Mucosa of stomach (tissue), 1 donor: ENCODE data around the gene LYPD1.

Source experiments
- H3K27me3 ChIP-seq: one replicate; pipeline ENCODE4 v1.7.0; 2013; ENCODE audit warnings: mild to moderate bottlenecking, low read length; ENCODE audit not compliant: control insufficient read depth, insufficient read depth
- H3K36me3 ChIP-seq: one replicate; pipeline ENCODE4 v1.7.0; 2013; ENCODE audit warnings: low read length; ENCODE audit not compliant: control insufficient read depth, insufficient read depth
- H3K4me1 ChIP-seq: one replicate; pipeline ENCODE4 v1.7.0; 2013; ENCODE audit warnings: mild to moderate bottlenecking, low read length; ENCODE audit not compliant: control insufficient read depth, insufficient read depth
- H3K4me3 ChIP-seq: one replicate; pipeline ENCODE4 v1.7.0; 2013; ENCODE audit warnings: low read length
- H3K9ac ChIP-seq: one replicate; pipeline ENCODE4 v1.7.0; 2013; ENCODE audit warnings: mild to moderate bottlenecking, low read length, moderate library complexity
- H3K9me3 ChIP-seq: one replicate; pipeline ENCODE4 v1.7.0; 2013; ENCODE audit warnings: mild to moderate bottlenecking, low read length, moderate library complexity; ENCODE audit not compliant: control insufficient read depth
- donor health status: Pancreatic carcinoma.

The LYPD1 gene

GRCh38 chr2:132681766-132682165 lies 11.8 kb upstream of the LYPD1 start:
- Histone ChIP-seq H3K9ac (no peak overlapping the region), H3K36me3 (no peaks in the 10 kb centered on the region), H3K4me3 (no peak overlapping the region), H3K9me3 (no peaks in the 10 kb centered on the region), H3K4me1 (no peaks in the 10 kb centered on the region), H3K27me3 (no peaks in the 10 kb centered on the region)

GRCh38 chr2:132680544-132680943 lies 10.5 kb upstream of the LYPD1 start:
- H3K4me3 ChIP-seq = no peak overlapping the region
- H3K27me3 ChIP-seq = no peaks in the 10 kb centered on the region
- H3K36me3 ChIP-seq = no peaks in the 10 kb centered on the region
- no peaks in the 10 kb centered on the region for H3K9me3 ChIP-seq
- H3K4me1 ChIP-seq = no peaks in the 10 kb centered on the region
- H3K9ac ChIP-seq = no peak overlapping the region

DNA sequence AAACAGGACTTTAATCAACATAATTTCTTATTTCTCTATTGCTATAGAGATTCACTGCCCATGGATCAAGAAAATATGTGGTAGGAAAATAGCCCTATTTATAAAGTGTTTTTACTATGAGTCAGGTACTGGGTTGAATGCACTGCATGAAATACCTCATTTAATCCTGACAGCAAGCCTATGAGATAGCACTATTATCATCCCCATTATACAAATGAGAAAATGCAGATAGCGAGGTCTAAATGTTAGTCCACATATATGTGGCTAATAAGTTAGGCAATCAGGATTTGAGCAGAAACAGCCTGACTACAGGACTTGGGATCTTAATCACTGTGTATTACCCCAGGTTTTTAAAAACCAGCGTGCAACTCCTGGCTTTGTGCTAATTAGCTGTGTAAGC lies 8.5 kb upstream of the LYPD1 start:
- H3K4me1 ChIP-seq = no peaks in the 10 kb centered on the region
- H3K4me3 ChIP-seq = no peak overlapping the region
- H3K9me3 ChIP-seq = no peaks in the 10 kb centered on the region
- no peak overlapping the region for H3K9ac ChIP-seq
- H3K36me3 ChIP-seq = no peaks in the 10 kb centered on the region
- H3K27me3 ChIP-seq = peaks cover 4% of the 10 kb centered on the region

DNA sequence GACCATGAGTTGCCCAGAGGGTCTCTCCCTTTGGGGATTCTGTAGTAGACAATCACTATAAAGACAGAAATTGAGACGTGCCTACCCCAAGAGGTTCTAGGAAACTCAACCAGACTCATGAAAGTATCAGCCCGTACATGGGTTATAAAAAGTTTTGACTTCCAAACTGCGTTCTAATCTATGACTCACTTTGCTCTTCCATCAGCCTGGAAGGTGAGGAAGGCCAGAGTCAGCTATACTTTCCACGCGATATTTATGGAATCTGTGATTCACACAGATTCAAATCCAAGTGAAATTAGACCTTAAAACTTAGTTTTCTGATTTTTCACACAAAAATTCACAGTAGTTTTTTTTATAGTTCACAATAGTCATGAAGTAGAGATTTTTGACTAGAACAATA lies 7.7 kb upstream of the LYPD1 start:
- no peaks in the 10 kb centered on the region for H3K4me1 ChIP-seq
- H3K9me3 ChIP-seq = no peaks in the 10 kb centered on the region
- H3K9ac ChIP-seq = no peak overlapping the region
- no peaks in the 10 kb centered on the region for H3K36me3 ChIP-seq
- H3K4me3 ChIP-seq = no peak overlapping the region
- H3K27me3 ChIP-seq = peaks cover 4% of the 10 kb centered on the region

GRCh38 chr2:132676999-132677398 lies 7.0 kb upstream of the LYPD1 start:
- no peak overlapping the region for H3K9ac ChIP-seq
- no peak overlapping the region for H3K4me3 ChIP-seq
- H3K9me3 ChIP-seq = no peaks in the 10 kb centered on the region
- H3K36me3 ChIP-seq = no peaks in the 10 kb centered on the region
- H3K4me1 ChIP-seq = no peaks in the 10 kb centered on the region
- peaks cover 4% of the 10 kb centered on the region for H3K27me3 ChIP-seq

GRCh38 chr2:132671151-132671835 lies 1.3 kb upstream of the LYPD1 start:
- H3K9me3 ChIP-seq = no peaks in the 10 kb centered on the region
- H3K9ac ChIP-seq = no peak overlapping the region
- no peaks in the 10 kb centered on the region for H3K36me3 ChIP-seq
- peaks cover 17% of the 10 kb centered on the region for H3K4me1 ChIP-seq
- no peak overlapping the region for H3K4me3 ChIP-seq
- H3K27me3 ChIP-seq = peaks cover 52% of the 10 kb centered on the region

DNA sequence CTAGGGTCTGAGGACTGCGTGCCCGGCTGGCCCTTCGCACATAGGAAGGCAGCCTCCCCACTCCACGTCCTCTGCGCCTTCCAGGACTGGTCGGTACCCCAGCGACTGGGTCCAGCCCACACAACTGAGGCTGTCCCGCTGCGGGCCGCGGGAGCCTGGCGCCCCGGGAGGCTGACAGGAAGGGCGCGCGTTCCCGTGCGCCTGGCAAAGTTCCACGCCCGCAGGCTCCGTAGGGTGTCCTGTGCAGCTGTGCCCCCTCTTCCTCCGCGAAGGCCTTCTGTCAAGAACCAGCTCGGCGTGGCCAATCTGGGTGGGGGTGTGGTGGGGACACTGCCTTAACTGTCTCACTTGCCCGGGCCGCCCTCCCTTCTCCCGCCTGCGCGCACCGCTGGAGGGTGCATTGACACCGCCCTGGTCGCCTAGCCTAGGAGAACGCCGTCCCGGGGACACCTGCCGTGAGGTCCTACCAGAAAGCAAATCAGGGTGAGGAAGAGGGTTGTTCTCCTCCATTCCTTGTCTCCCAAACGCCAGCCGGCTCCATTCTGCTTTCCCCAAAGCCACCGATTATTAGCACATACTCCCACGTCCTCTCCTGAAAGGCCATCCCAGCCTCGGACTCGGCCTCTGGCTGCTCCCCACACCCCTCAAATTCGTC lies 618 bp upstream of the LYPD1 start:
- H3K9me3 ChIP-seq = no peaks in the 10 kb centered on the region
- peaks cover 52% of the 10 kb centered on the region for H3K27me3 ChIP-seq
- no peak overlapping the region for H3K9ac ChIP-seq
- H3K4me1 ChIP-seq = peaks cover 17% of the 10 kb centered on the region
- no peaks in the 10 kb centered on the region for H3K36me3 ChIP-seq
- peak overlapping the region; percentile 19 for H3K4me3 ChIP-seq

- Histone ChIP-seq H3K9ac (no peak overlapping the region), H3K36me3 (no peaks in the 10 kb centered on the region), H3K4me3 (peak overlapping the region; percentile 6), H3K27me3 (peaks cover 48% of the 10 kb centered on the region), H3K4me1 (peaks cover 17% of the 10 kb centered on the region), H3K9me3 (no peaks in the 10 kb centered on the region)
Measured at GRCh38 chr2:132668987-132669907, 758 bp downstream of the LYPD1 start.

DNA sequence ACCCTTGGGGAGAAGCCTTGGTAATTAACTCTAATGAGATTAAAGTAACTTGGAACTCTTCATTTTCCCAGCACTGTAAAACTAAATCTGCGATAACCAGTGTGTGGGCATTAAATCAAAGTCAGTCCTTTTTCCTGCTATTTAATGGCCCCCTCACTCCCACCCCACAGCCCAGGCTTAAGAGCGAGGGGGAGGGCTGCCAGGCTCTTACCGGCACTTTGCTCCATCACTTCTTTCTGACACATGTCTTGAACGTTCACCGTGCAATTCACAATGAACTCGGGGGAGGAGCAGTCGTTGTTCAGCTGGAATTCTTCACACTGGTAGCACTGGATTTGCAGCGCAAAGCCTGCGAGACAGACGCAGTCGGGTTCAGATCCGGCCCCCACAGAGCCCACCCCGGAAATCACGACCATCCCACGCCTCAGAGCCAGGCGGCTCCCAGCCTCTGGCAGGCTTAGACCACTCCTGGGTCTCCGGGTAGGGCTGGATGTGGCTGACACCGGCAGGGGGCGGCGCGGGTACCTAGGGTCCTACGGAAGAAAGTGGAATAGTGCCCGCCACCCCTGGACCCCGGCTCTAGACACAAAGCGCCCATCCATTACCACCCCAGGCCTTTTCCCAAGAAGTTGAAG lies 1.7 kb downstream of the LYPD1 start:
- no peaks in the 10 kb centered on the region for H3K36me3 ChIP-seq
- H3K4me3 ChIP-seq = no peak overlapping the region
- no peak overlapping the region for H3K9ac ChIP-seq
- H3K4me1 ChIP-seq = peaks cover 17% of the 10 kb centered on the region
- H3K9me3 ChIP-seq = no peaks in the 10 kb centered on the region
- H3K27me3 ChIP-seq = peaks cover 48% of the 10 kb centered on the region

DNA sequence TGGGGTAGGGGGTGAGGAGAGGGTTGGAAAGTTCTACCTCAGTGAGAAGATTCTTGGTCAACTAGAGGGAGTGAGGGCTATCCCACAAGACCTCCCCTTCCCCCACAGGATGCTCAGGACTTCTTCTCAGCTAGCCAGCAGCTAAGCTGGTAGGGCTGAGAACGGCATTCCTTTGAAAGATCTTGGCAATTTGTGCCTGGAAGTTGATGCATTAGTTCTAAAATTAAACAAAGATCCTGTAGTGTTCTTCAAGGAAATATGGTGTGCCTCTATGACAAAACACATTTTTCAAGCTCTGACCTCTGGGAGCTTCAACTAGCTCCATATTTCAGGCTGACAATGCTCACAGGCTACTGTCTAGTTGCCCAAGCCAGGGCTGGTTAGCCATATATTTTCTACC lies 2.3 kb downstream of the LYPD1 start:
- no peaks in the 10 kb centered on the region for H3K9me3 ChIP-seq
- H3K9ac ChIP-seq = no peak overlapping the region
- H3K4me3 ChIP-seq = no peak overlapping the region
- peaks cover 17% of the 10 kb centered on the region for H3K4me1 ChIP-seq
- no peaks in the 10 kb centered on the region for H3K36me3 ChIP-seq
- H3K27me3 ChIP-seq = peaks cover 48% of the 10 kb centered on the region

- no peaks in the 10 kb centered on the region for H3K9me3 ChIP-seq
- peaks cover 10% of the 10 kb centered on the region for H3K4me1 ChIP-seq
- no peak overlapping the region for H3K4me3 ChIP-seq
- H3K27me3 ChIP-seq = peaks cover 38% of the 10 kb centered on the region
- no peak overlapping the region for H3K9ac ChIP-seq
- no peaks in the 10 kb centered on the region for H3K36me3 ChIP-seq
Measured at GRCh38 chr2:132665401-132666140, 4.4 kb downstream of the LYPD1 start.
